ENCODE measurements around the gene GARIN5A. TPM values are rescaled to one million over a fixed set of nuclear protein-coding genes. Genes with fewer than 3 reads are reported as not detected.

Gene GARIN5A
- total and polyA plus RNA-seq, 9 of the 15 experiments (the other 6 are each of a cell fraction or from before 2014, with no cell fraction given), result 0.10 to 0.82 (median 0.23) TPM; not detected in 2

GRCh38 chr19:50476224-50476906 lies at the start of gene GARIN5A, which contains the start of gene EMC10 (continued):
- TF ChIP-seq ZNF318 (IDR thresholded peaks at IDR 0.05; ENCODE audit: borderline replicate concordance in 1 of 2, low read depth in 1 of 2), result no peak
- peak; percentile 98 for TF ChIP-seq SP1 (CRISPR knock-in tag; IDR thresholded peaks at IDR 0.05)
- no peak for TF ChIP-seq FOXP4 (CRISPR knock-in tag; IDR thresholded peaks at IDR 0.05; ENCODE audit: borderline replicate concordance)
- no peak for TF ChIP-seq STAG1 (CRISPR knock-in tag; IDR thresholded peaks at IDR 0.05; ENCODE audit: borderline replicate concordance)
- TF ChIP-seq PPARD (CRISPR knock-in tag; IDR thresholded peaks at IDR 0.05), result no peak
- TF ChIP-seq SNIP1 (IDR thresholded peaks at IDR 0.05; ENCODE audit: low read depth), result no peak
- no peak for TF ChIP-seq KLF16 (IDR thresholded peaks at IDR 0.05)
- no peak for TF ChIP-seq ZNF561 (CRISPR knock-in tag; conservative IDR thresholded peaks at IDR 0.05)
- no peak for TF ChIP-seq BCOR (IDR thresholded peaks at IDR 0.05)
- TF ChIP-seq ZNF584 (CRISPR knock-in tag; IDR thresholded peaks at IDR 0.05; ENCODE audit: low read depth), result no peak
- peak; percentile 60 for TF ChIP-seq SAP30 (IDR thresholded peaks at IDR 0.05; ENCODE audit: borderline replicate concordance, insufficient read depth, low read depth, low read length, poor library complexity, severe bottlenecking)
- TF ChIP-seq ZNF449 (CRISPR knock-in tag; IDR thresholded peaks at IDR 0.05), result no peak
- no peak for TF ChIP-seq HDGF (IDR thresholded peaks at IDR 0.05)
- TF ChIP-seq KHSRP (IDR thresholded peaks at IDR 0.05), result peak; percentile 99
- TF ChIP-seq SPI1 (IDR thresholded peaks at IDR 0.05; ENCODE audit: borderline replicate concordance, low read depth, low read length), result no peak
